ENCODE results near the gene OXER1.

OXER1 gene

DNA sequence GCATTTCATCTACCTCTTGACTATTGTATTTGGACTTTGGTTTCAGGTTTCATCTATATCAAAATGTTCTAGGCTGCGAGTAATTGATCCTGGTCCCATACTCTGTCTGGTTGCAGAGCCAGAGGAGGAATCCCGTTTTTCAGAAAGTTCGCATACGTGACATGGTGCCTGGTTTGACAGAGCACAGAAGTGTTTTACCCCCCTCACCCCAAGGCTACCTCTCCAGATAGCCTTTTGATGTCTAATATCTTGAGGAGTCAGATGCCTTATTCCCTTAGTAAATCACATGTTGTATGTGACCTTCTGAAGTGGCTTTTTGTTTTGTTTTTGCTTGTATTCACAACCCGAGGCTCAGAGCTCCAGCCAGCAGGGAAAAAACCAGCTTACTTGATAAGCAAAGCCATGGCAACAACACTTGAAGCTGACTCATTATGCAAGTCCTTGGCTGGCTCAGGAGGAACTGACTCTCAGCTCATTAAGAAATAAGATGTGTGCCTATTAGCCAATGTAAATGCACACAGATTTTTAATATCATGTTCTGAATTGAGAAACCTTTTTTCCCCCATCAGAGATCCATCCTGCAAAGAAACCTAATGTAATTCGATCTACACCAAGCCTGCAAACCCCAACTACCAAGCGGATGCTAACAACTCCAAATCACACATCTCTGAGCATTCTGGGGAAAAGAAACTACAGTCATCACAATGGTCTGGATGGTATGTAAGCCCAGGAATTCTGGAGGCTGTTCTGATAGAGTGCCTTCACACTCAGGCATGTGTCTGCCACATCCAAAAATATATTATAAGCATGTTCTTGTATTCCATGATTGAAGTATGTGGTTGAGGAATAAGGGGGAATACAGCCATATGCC is 41.4 kb downstream of the OXER1 start:
- no peak overlapping the region for H3K4me3 ChIP-seq (ENCODE audit: low read depth, low read length)
- peaks cover 12% of the 10 kb centered on the region for H3K4me1 ChIP-seq (ENCODE audit: control insufficient read depth, insufficient read depth, low read length)
- no peak overlapping the region for H3K9ac ChIP-seq (ENCODE audit: low read length)
- no peaks in the 10 kb centered on the region for H3K27me3 ChIP-seq (ENCODE audit: control insufficient read depth, insufficient read depth, low read length)
- no peak overlapping the region for H3K27ac ChIP-seq (ENCODE audit: low read depth, low read length)
- no peaks in the 10 kb centered on the region for H3K36me3 ChIP-seq (ENCODE audit: control insufficient read depth, insufficient read depth, low read length)
- no peaks in the 10 kb centered on the region for H3K9me3 ChIP-seq (ENCODE audit: control insufficient read depth, insufficient read depth, low read depth, low read length)

DNA sequence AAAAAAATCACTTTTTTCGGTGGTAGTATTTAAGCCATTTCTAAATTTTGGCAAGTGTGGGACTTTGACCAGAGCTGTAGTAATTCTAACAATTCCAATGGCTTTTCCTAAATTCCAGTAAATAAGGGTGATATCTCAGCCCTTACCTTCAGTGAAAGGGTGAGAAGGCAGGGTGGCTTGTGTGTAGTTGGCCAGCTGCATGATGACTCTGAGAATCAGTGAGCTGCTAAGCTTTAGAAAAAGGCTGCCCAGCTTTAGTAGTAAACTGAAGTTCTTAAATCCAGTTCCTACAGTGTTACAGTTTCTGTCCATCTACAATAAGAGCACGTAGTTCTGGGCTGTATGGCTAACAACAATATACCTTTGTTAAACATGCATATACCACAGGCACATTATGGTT is 42.0 kb downstream of the OXER1 start:
- no peak overlapping the region for H3K9ac ChIP-seq (ENCODE audit: low read length)
- no peak overlapping the region for H3K27ac ChIP-seq (ENCODE audit: low read depth, low read length)
- H3K4me1 ChIP-seq (ENCODE audit: control insufficient read depth, insufficient read depth, low read length): peaks cover 12% of the 10 kb centered on the region
- H3K36me3 ChIP-seq (ENCODE audit: control insufficient read depth, insufficient read depth, low read length): no peaks in the 10 kb centered on the region
- no peaks in the 10 kb centered on the region for H3K9me3 ChIP-seq (ENCODE audit: control insufficient read depth, insufficient read depth, low read depth, low read length)
- H3K27me3 ChIP-seq (ENCODE audit: control insufficient read depth, insufficient read depth, low read length): no peaks in the 10 kb centered on the region
- H3K4me3 ChIP-seq (ENCODE audit: low read depth, low read length): no peak overlapping the region

DNA sequence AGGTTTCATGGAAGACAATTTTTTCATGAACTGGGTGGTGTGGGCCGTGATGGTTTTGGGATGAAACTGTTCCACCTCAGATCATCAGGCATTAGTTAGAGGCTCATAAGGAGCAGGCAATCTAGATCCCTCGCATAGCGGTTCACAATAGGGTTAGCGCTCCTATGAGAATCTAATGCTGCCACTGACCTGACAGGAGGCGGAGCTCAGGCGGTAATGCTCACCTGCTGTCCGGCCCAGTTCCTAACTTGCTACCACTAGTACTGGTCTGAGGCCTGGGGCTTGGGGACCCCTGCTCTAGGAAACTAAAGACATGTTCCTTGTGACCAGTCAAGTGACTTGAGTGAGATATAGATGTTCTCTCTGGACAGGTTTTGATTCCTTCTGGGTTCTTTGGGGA is 49.2 kb downstream of the OXER1 start:
- Histone ChIP-seq H3K4me1 (ENCODE audit: control insufficient read depth, insufficient read depth, low read length) (peaks cover 8% of the 10 kb centered on the region; the same call in 1 of the 2 replicates), H3K27ac (ENCODE audit: low read depth, low read length) (no peak overlapping the region), H3K4me3 (ENCODE audit: low read depth, low read length) (no peak overlapping the region)

DNA sequence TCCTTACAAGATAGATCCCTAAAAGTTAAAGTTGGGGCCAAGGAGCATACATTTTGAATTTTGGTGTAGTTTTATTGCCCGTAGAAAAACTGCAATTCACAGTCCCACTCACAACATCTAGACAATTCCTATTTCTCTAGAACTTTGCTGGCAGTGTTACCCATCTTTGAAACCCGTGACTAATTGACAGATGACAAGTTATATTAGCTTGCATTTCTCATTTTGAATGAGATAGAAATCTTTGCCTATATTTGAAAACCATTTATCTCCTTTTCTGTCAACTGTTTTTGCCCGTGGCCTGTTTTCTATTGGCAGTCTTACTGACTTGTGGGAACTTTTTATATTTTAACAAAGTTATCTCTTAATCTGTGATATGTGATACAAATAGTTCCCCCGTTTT is 50.0 kb downstream of the OXER1 start:
- Histone ChIP-seq H3K27me3 (ENCODE audit: control insufficient read depth, insufficient read depth, low read length) (no peaks in the 10 kb centered on the region), H3K9ac (ENCODE audit: low read length) (no peak overlapping the region), H3K27ac (ENCODE audit: low read depth, low read length) (no peak overlapping the region), H3K4me1 (ENCODE audit: control insufficient read depth, insufficient read depth, low read length) (peaks cover 8% of the 10 kb centered on the region; the same call in 1 of the 2 replicates), H3K9me3 (ENCODE audit: control insufficient read depth, insufficient read depth, low read depth, low read length) (no peaks in the 10 kb centered on the region), H3K36me3 (ENCODE audit: control insufficient read depth, insufficient read depth, low read length) (peaks cover 11% of the 10 kb centered on the region), H3K4me3 (ENCODE audit: low read depth, low read length) (no peak overlapping the region)

More for the DNA sequence above, 49.2 kb downstream of the OXER1 start:
- H3K36me3 ChIP-seq (ENCODE audit: control insufficient read depth, insufficient read depth, low read length): peaks cover 4% of the 10 kb centered on the region
- H3K9me3 ChIP-seq (ENCODE audit: control insufficient read depth, insufficient read depth, low read depth, low read length): no peaks in the 10 kb centered on the region
- no peak overlapping the region for H3K9ac ChIP-seq (ENCODE audit: low read length)
- no peaks in the 10 kb centered on the region for H3K27me3 ChIP-seq (ENCODE audit: control insufficient read depth, insufficient read depth, low read length)

DNA sequence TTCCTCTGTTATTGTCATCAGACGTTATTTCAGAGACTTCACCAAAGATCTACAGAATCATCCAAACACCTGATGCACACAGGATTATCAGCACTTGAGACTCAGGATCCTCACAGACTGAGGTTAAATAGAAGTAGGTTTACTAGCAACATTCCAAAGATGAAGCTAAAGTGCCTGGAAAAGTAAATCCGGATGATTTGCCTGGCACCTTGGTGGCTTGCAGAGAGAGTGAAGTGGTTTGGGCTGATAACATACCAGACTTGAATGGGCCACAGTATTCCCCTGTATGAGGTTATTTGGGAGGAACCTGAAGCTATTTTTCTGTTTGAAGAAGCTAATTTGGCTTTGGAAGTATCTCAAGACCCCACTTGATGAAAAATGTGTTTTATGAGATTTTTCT is 51.0 kb downstream of the OXER1 start:
- Histone ChIP-seq H3K4me1 (ENCODE audit: control insufficient read depth, insufficient read depth, low read length) (peaks cover 8% of the 10 kb centered on the region; the same call in 1 of the 2 replicates), H3K36me3 (ENCODE audit: control insufficient read depth, insufficient read depth, low read length) (peaks cover 21% of the 10 kb centered on the region), H3K27ac (ENCODE audit: low read depth, low read length) (no peak overlapping the region), H3K27me3 (ENCODE audit: control insufficient read depth, insufficient read depth, low read length) (no peaks in the 10 kb centered on the region), H3K9ac (ENCODE audit: low read length) (no peak overlapping the region), H3K4me3 (ENCODE audit: low read depth, low read length) (no peak overlapping the region), H3K9me3 (ENCODE audit: control insufficient read depth, insufficient read depth, low read depth, low read length) (no peaks in the 10 kb centered on the region)

Measured in HUES6 (cell line).